ENCODE results near the gene ITLN1. TPM values are rescaled to one million over a fixed set of nuclear protein-coding genes. Genes with fewer than 3 reads are reported as not detected.

The ITLN1 gene
- not detected in 2 replicates for total RNA-seq

GRCh38 chr1:160885042-160885441, at the start of gene ITLN1:
TSS of gene ITLN1 (minus strand) at chr1:160885180. CDS start at chr1:160884877, 303 bp downstream.

GRCh38 chr1:160862203-160863060, 22.5 kb downstream of the ITLN1 start, which contains the start of gene CD244:
TSS of gene CD244 (minus strand) at chr1:160862887. CDS start at chr1:160862677, 210 bp downstream.

Other genes with a start within 250 kb of the ITLN1 start
- gene SLAMF1, start 238.1 kb downstream of the ITLN1 start, total RNA-seq, result not detected in 2 replicates
- not detected in 2 replicates for gene CD48, start 173.4 kb downstream of the ITLN1 start, total RNA-seq
- not detected in 2 replicates for gene SLAMF7, start 145.9 kb downstream of the ITLN1 start, total RNA-seq
- gene LY9, start 89.0 kb downstream of the ITLN1 start, total RNA-seq, result not detected in 2 replicates
- not detected in 2 replicates for gene CD244, start 22.3 kb downstream of the ITLN1 start, total RNA-seq
- gene ITLN2, start 69.6 kb upstream of the ITLN1 start, total RNA-seq, result not detected in 2 replicates
- 20.0 and 27.5 TPM in 2 replicates for gene F11R, start 136.0 kb upstream of the ITLN1 start, total RNA-seq
- 43.5 and 103 TPM in 2 replicates for gene TSTD1, start 153.8 kb upstream of the ITLN1 start, total RNA-seq
- 36.6 and 41.6 TPM in 2 replicates for gene USF1, start 160.8 kb upstream of the ITLN1 start, total RNA-seq
- not detected in 2 replicates for gene ARHGAP30, start 184.7 kb upstream of the ITLN1 start, total RNA-seq
- gene NECTIN4, start 204.4 kb upstream of the ITLN1 start, total RNA-seq, result under 0.01 and 0.16 TPM in 2 replicates
- 3.7 and 8.4 TPM in 2 replicates for gene KLHDC9, start 213.2 kb upstream of the ITLN1 start, total RNA-seq
- 25.9 and 58.7 TPM in 2 replicates for gene PFDN2, start 232.9 kb upstream of the ITLN1 start, total RNA-seq
- gene NIT1, start 232.9 kb upstream of the ITLN1 start, total RNA-seq, result 30.5 and 31.9 TPM in 2 replicates
- 32.1 and 41.1 TPM in 2 replicates for gene DEDD, start 247.5 kb upstream of the ITLN1 start, total RNA-seq

Measured in mesangial cell (primary cell).